ENCODE results near the gene CYTH2. TPM values are rescaled to one million over a fixed set of nuclear protein-coding genes. Genes with fewer than 3 reads are reported as not detected.

The CYTH2 gene
- total RNA-seq, 1 experiment from 2014 or later: 103 TPM

GRCh38 chr19:48450441-48450840, 18.7 kb upstream of the CYTH2 start:
- no CpG with 5 or more reads among the region's 23 CpGs for WGBS (ENCODE audit: extremely low coverage, insufficient read length, low lambda C conversion rate)
- no peak overlapping the region for H3K27ac Mint-ChIP-seq

More at GRCh38 chr19:48450441-48450840, 18.7 kb upstream of the CYTH2 start:
- H3K79me1 ChIP-seq (ENCODE audit: insufficient read depth, low read depth, low read length, poor library complexity, severe bottlenecking): peaks cover 3% of the 10 kb centered on the region
- H3K9me3 ChIP-seq (ENCODE audit: control insufficient read depth, low read depth, low read length): no peaks in the 10 kb centered on the region
- H2BK120ac ChIP-seq (ENCODE audit: low read depth, low read length, poor library complexity, severe bottlenecking): no peak overlapping the region
- no peak overlapping the region for H3K9ac ChIP-seq (ENCODE audit: extremely low read depth, insufficient read length, low read length)
- no peak overlapping the region for H2BK20ac ChIP-seq (ENCODE audit: low read depth, low read length, poor library complexity, severe bottlenecking)
- no peak overlapping the region for H2BK12ac ChIP-seq (ENCODE audit: insufficient read length, low read depth, low read length)
- no peak overlapping the region for H3K4me2 ChIP-seq (ENCODE audit: insufficient read depth, insufficient read length, low read length)
- H4K20me1 ChIP-seq (ENCODE audit: control insufficient read depth, insufficient read depth, insufficient read length): no peaks in the 10 kb centered on the region
- H4K8ac ChIP-seq (replicated peaks; ENCODE audit: insufficient read length, low read depth, low read length): no peak overlapping the region
- H3K27me3 Mint-ChIP-seq (ENCODE audit: low read depth): no peaks in the 10 kb centered on the region
- no peak overlapping the region for H2BK15ac ChIP-seq (ENCODE audit: low read depth, low read length)
- no peak overlapping the region for H4K91ac ChIP-seq (ENCODE audit: insufficient read length, low read depth, low read length)
- TF ChIP-seq CTCF (conservative IDR thresholded peaks at IDR 0.05): no peak
- no peak overlapping the region for H2AK5ac ChIP-seq (ENCODE audit: insufficient read length, low read length)
- H3K79me2 ChIP-seq (ENCODE audit: insufficient read depth, low read length): 0 out of 2 replicates have a peak, but pooled peaks cover 2% of the 10 kb centered on the region
- H3K56ac ChIP-seq (ENCODE audit: insufficient read length, low read depth, low read length): no peak overlapping the region
- no peak for DNase-seq
- no peaks in the 10 kb centered on the region for H3K9me3 Mint-ChIP-seq
- peaks cover 43 to 86% (median 72%) of the 10 kb centered on the region in 3 experiments for H3K36me3 Mint-ChIP-seq (ENCODE audit: insufficient read depth in 1 of 3, low read depth in 3 of 3)
- no peak overlapping the region for H3K4ac ChIP-seq (ENCODE audit: low read depth, low read length)
- H3K27me3 ChIP-seq (ENCODE audit: insufficient read depth, low read length): no peaks in the 10 kb centered on the region
- peaks cover 3 to 4% of the 10 kb centered on the region in 2 experiments; a peak in 3 of 4 replicates for H3K4me1 Mint-ChIP-seq
- H3K4me1 ChIP-seq (ENCODE audit: insufficient read depth, low read length): peaks cover 2% of the 10 kb centered on the region; the same call in 1 of the 2 replicates
- peaks cover 8% of the 10 kb centered on the region for H3K23me2 ChIP-seq (ENCODE audit: insufficient read length, low read depth, low read length, poor library complexity, severe bottlenecking)
- no peak overlapping the region for H3K23ac ChIP-seq (ENCODE audit: insufficient read length, low read depth, low read length)
- no peak overlapping the region for H3K18ac ChIP-seq (ENCODE audit: insufficient read length, low read depth, low read length)
- no peak overlapping the region for H2AFZ ChIP-seq (ENCODE audit: low read length)
- H3K27ac ChIP-seq (ENCODE audit: insufficient read length, low read depth, low read length): no peak overlapping the region
- no peak overlapping the region for H4K5ac ChIP-seq (ENCODE audit: insufficient read length, low read depth, low read length)
- H2BK5ac ChIP-seq (ENCODE audit: insufficient read length, low read length): no peak overlapping the region
- no peak overlapping the region for H3K4me3 Mint-ChIP-seq
- no peak overlapping the region for H3K14ac ChIP-seq (ENCODE audit: insufficient read depth, low read length)
- no peak overlapping the region for H3T11ph ChIP-seq (ENCODE audit: low read length)
